GM13977 (cell line): ENCODE results near the gene ARHGEF10L.

Experiments
- DNase-seq: peaks from one replicate; pipeline ENCODE4 v3.0.0; 2012; ENCODE audit warnings: low spot score
- CTCF ChIP-seq: IDR thresholded peaks from 2 replicates; pipeline ENCODE4 v1.5.1; 2012; ENCODE audit warnings: mild to moderate bottlenecking, control low read depth; ENCODE audit not compliant: insufficient read depth; ENCODE audit errors: extremely low read depth, missing control alignments
- in situ Hi-C: fragments of 300-500 bp; cut with MboI; formaldehyde crosslinking; loops from one replicate; pipeline ENCODE4 v1.12.0; 2022; ENCODE audit warnings: low sequenced_read_pairs, low pct_unique_long_range_greater_than_20kb, mixed read lengths, inconsistent platforms; ENCODE audit not compliant: unreplicated experiment

Gene ARHGEF10L

GRCh38 chr1:17540255-17541001 lies 930 bp downstream of the ARHGEF10L start:
- no peak for DNase-seq
- no peak for TF ChIP-seq CTCF
- in situ Hi-C loops: no loop called here

DNA sequence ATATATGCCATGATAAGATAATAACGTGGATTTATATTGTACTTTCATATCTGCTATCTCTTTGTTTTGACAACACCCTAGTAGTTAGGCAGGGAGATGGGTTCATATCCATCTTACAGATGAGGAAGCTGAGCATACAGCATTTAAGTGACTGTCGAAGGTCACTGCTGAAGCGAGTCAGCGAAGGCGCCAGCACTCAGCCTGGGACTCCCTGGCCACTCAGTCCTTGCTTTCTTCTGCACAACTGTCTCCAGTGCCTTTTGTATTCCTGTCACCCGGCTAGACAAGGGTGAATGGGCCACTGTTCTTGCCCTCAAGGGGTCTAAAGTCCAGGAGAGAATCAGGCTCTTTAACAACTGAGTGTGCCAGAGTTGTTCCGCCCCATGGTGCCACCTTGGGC lies 3.1 kb downstream of the ARHGEF10L start:
- DNase-seq: no peak
- TF ChIP-seq CTCF: no peak
- in situ Hi-C loops: no loop called here

DNA sequence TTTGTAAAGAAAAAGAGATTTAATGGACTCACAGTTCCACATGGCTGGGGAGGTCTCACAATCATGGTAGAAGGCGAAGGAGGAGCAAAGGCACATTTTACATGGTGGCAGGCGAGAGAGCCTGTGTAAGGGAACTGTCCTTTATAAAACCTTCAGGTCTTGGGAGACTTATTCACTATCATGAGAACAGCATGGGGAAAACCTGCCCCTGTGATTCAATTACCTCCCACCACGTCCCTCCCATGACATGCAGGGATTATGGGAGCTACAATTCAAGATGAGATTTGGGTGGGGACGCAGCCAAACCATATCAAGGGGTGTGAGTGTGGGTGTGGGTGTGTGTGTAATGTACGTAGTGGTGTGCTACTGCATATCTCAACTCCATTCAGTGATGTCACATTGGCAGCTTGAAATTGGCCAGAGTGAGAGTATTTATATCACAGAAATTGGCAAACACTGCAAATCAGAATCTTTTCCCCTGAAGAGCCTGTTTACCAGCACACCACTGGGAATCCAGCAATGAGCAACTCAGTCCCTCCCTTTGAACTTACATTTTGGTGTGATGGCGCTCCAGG lies 5.4 kb downstream of the ARHGEF10L start:
- TF ChIP-seq CTCF: no peak
- in situ Hi-C loops: no loop called here
- DNase-seq: no peak

- TF ChIP-seq CTCF: no peak
- in situ Hi-C loops: no loop called here
- DNase-seq: no peak
These were observed 5.9 kb downstream of the ARHGEF10L start for GRCh38 chr1:17545356-17545755.

DNA sequence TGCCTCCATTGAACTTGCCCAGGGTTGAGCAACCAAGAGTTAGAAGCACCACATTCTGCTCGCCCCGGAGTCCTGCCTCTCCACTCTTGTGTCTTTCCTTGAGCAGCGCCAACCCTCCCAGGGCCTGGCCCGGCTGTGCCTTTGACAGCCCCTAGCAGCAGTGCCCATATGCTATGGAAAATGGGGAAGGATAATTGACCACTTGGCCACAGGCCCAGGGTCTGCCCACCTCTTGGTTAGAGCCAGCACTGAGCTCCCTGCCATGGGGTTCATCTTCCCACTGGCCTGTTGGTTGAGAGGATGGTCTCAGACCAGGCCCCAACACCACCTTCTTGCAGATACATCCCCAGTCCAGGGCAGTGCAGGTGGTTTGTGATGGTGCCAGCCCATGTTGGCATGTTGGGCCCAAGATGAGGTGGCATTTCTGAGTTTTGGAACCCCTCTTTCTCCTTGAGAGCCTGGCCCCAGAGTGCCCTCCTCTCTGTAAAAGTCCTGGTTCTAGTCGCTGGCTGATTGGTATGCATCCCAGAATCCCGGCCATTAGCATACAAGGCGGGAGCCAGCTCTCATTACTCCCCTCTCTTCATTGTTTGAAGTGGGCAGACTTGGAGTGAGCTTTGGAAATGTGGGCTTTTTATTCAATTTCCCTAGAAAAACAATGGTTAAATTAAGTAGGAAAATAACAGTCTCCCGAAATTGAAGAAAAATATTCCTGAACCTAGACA lies 7.6 kb downstream of the ARHGEF10L start:
- in situ Hi-C loops: no loop called here
- TF ChIP-seq CTCF: no peak
- no peak for DNase-seq

GRCh38 chr1:17549384-17549783 lies 9.9 kb downstream of the ARHGEF10L start:
- no peak for TF ChIP-seq CTCF
- in situ Hi-C loops: no loop called here
- no peak for DNase-seq
